T-helper 1 cell treated with Interleukin-12 subunit alpha and Interleukin-12 subunit beta and Interleukin-4 antibody, amounts not matched to agents 30 μg/mL and 1 μg/mL, for 36 hours (primary cell): ENCODE results near the gene HYAL2.
A peak's percentile ranks its signal among the peaks of the same experiment; 100 is the strongest.
"Not testable (repeated sequence)": the region's sequence is repeated elsewhere in the genome, so short reads cannot be mapped to it uniquely, and the experiment has no call there.

Experiments
- H3K27ac Mint-ChIP-seq: one replicate; pipeline ENCODE4 v1.8.0; 2021; ENCODE audit warnings: mild to moderate bottlenecking, mixed read lengths
- H3K27me3 Mint-ChIP-seq: one replicate; pipeline ENCODE4 v1.8.0; 2021; ENCODE audit warnings: low read depth, mixed read lengths
- H3K36me3 Mint-ChIP-seq: one replicate; pipeline ENCODE4 v1.8.0; 2021; ENCODE audit warnings: low read depth, mixed read lengths
- H3K4me1 Mint-ChIP-seq: one replicate; pipeline ENCODE4 v1.8.0; 2021; ENCODE audit warnings: low read depth, mixed read lengths
- H3K4me3 Mint-ChIP-seq: one replicate; pipeline ENCODE4 v1.8.0; 2021; ENCODE audit warnings: mild to moderate bottlenecking, moderate library complexity, mixed read lengths
- H3K9me3 Mint-ChIP-seq: one replicate; pipeline ENCODE4 v1.8.0; 2021; ENCODE audit warnings: mixed read lengths

The HYAL2 gene

GRCh38 chr3:50284121-50284520, 38.4 kb downstream of the HYAL2 start:
- H3K27ac Mint-ChIP-seq, H3K4me1 Mint-ChIP-seq, H3K9me3 Mint-ChIP-seq, H3K36me3 Mint-ChIP-seq, H3K4me3 Mint-ChIP-seq, H3K27me3 Mint-ChIP-seq: not testable (repeated sequence)

- no peak overlapping the region for H3K27ac Mint-ChIP-seq
- peaks cover 28% of the 10 kb centered on the region for H3K27me3 Mint-ChIP-seq
- peaks cover 9% of the 10 kb centered on the region for H3K4me1 Mint-ChIP-seq
- H3K36me3 Mint-ChIP-seq, result no peaks in the 10 kb centered on the region
- no peaks in the 10 kb centered on the region for H3K9me3 Mint-ChIP-seq
- no peak overlapping the region for H3K4me3 Mint-ChIP-seq
Measured at GRCh38 chr3:50279255-50280016, 43.1 kb downstream of the HYAL2 start.

GRCh38 chr3:50278880-50279224, 43.7 kb downstream of the HYAL2 start, which contains the start of gene LSMEM2:
Gene LSMEM2, plus strand, starts transcription at chr3:50279087. Its CDS starts 27 bp downstream, at chr3:50279114.
- Mint-ChIP-seq H3K27me3 (peaks cover 33% of the 10 kb centered on the region), H3K36me3 (no peaks in the 10 kb centered on the region), H3K4me1 (peaks cover 13% of the 10 kb centered on the region), H3K4me3 (no peak within 1 kb of the TSS), H3K27ac (no peak within 1 kb of the TSS), H3K9me3 (no peaks in the 10 kb centered on the region)

- no peaks in the 10 kb centered on the region for H3K9me3 Mint-ChIP-seq
- H3K4me3 Mint-ChIP-seq, result no peak overlapping the region
- H3K36me3 Mint-ChIP-seq, result no peaks in the 10 kb centered on the region
- peaks cover 33% of the 10 kb centered on the region for H3K27me3 Mint-ChIP-seq
- peaks cover 13% of the 10 kb centered on the region for H3K4me1 Mint-ChIP-seq
- no peak overlapping the region for H3K27ac Mint-ChIP-seq
Measured at GRCh38 chr3:50278123-50278879, 44.2 kb downstream of the HYAL2 start.

GRCh38 chr3:50276762-50277101, 45.8 kb downstream of the HYAL2 start:
- Mint-ChIP-seq H3K9me3 (no peaks in the 10 kb centered on the region), H3K4me1 (peaks cover 18% of the 10 kb centered on the region), H3K4me3 (no peak overlapping the region), H3K36me3 (no peaks in the 10 kb centered on the region), H3K27ac (no peak overlapping the region), H3K27me3 (peaks cover 37% of the 10 kb centered on the region)

GRCh38 chr3:50275996-50276761, 46.4 kb downstream of the HYAL2 start:
- Mint-ChIP-seq H3K36me3 (no peaks in the 10 kb centered on the region), H3K4me3 (peak overlapping the region; percentile 17), H3K27ac (peak overlapping the region; percentile 15), H3K27me3 (peaks cover 37% of the 10 kb centered on the region), H3K4me1 (peaks cover 21% of the 10 kb centered on the region), H3K9me3 (no peaks in the 10 kb centered on the region)

- Mint-ChIP-seq H3K4me3 (peak overlapping the region; percentile 17), H3K27ac (peak overlapping the region; percentile 31), H3K27me3 (peaks cover 37% of the 10 kb centered on the region)
Measured at GRCh38 chr3:50275141-50275995, 47.2 kb downstream of the HYAL2 start.

GRCh38 chr3:50274371-50275104, 48.0 kb downstream of the HYAL2 start:
- Mint-ChIP-seq H3K27ac (no peak overlapping the region), H3K9me3 (no peaks in the 10 kb centered on the region), H3K36me3 (no peaks in the 10 kb centered on the region), H3K4me3 (peak overlapping the region; percentile 58), H3K27me3 (peaks cover 37% of the 10 kb centered on the region), H3K4me1 (peaks cover 21% of the 10 kb centered on the region)

More at GRCh38 chr3:50275141-50275995, 47.2 kb downstream of the HYAL2 start:
- H3K36me3 Mint-ChIP-seq, result no peaks in the 10 kb centered on the region
- no peaks in the 10 kb centered on the region for H3K9me3 Mint-ChIP-seq
- H3K4me1 Mint-ChIP-seq, result peaks cover 21% of the 10 kb centered on the region

GRCh38 chr3:50273689-50274065, 48.9 kb downstream of the HYAL2 start:
- H3K27ac Mint-ChIP-seq, result no peak overlapping the region
- no peaks in the 10 kb centered on the region for H3K9me3 Mint-ChIP-seq
- H3K36me3 Mint-ChIP-seq, result no peaks in the 10 kb centered on the region
- no peak overlapping the region for H3K4me3 Mint-ChIP-seq
- H3K4me1 Mint-ChIP-seq, result peaks cover 21% of the 10 kb centered on the region
- peaks cover 38% of the 10 kb centered on the region for H3K27me3 Mint-ChIP-seq

GRCh38 chr3:50272911-50273688, 49.4 kb downstream of the HYAL2 start:
- Mint-ChIP-seq H3K4me1 (peaks cover 21% of the 10 kb centered on the region), H3K36me3 (no peaks in the 10 kb centered on the region), H3K27ac (no peak overlapping the region), H3K9me3 (no peaks in the 10 kb centered on the region), H3K27me3 (peaks cover 40% of the 10 kb centered on the region), H3K4me3 (peak overlapping the region; percentile 75)

GRCh38 chr3:50272538-50272910, 50.0 kb downstream of the HYAL2 start:
- not testable (repeated sequence) for H3K9me3 Mint-ChIP-seq, H3K36me3 Mint-ChIP-seq, H3K27ac Mint-ChIP-seq
- Mint-ChIP-seq H3K4me1 (peaks cover 21% of the 10 kb centered on the region), H3K27me3 (peaks cover 40% of the 10 kb centered on the region), H3K4me3 (peak overlapping the region; percentile 75)

GRCh38 chr3:50271314-50271936, 51.1 kb downstream of the HYAL2 start:
- peaks cover 41% of the 10 kb centered on the region for H3K27me3 Mint-ChIP-seq
- no peak overlapping the region for H3K4me3 Mint-ChIP-seq
- H3K27ac Mint-ChIP-seq, result no peak overlapping the region
- peaks cover 21% of the 10 kb centered on the region for H3K4me1 Mint-ChIP-seq
- no peaks in the 10 kb centered on the region for H3K36me3 Mint-ChIP-seq
- no peaks in the 10 kb centered on the region for H3K9me3 Mint-ChIP-seq
